HepG2 (cell line): ENCODE data around the gene ZSCAN21. TPM values are rescaled to one million over a fixed set of nuclear protein-coding genes. Genes with fewer than 3 reads are reported as not detected.
A peak's percentile ranks its signal among the peaks of the same experiment; 100 is the strongest.

ENCODE experiments used
- AHR ChIP-seq: IDR thresholded peaks from 2 replicates; pipeline ENCODE4 v1.6.1; 2018; ENCODE audit warnings: missing genetic modification reagents, missing compliant biosample characterization
- CCDC6 ChIP-seq: sonication (generic); formaldehyde crosslinking; IDR thresholded peaks from 2 replicates; pipeline ENCODE4 v1.8.1; 2022; ENCODE audit warnings: mild to moderate bottlenecking, missing genetic modification reagents, moderate library complexity
- CEBPG ChIP-seq: IDR thresholded peaks from 2 replicates; pipeline ENCODE4 v1.6.1; 2016
- ERF ChIP-seq: IDR thresholded peaks from 2 replicates; pipeline ENCODE4 v1.6.1; 2018; ENCODE audit warnings: missing biosample characterization, missing genetic modification reagents
- FOXM1 ChIP-seq: sonication (generic); formaldehyde crosslinking; IDR thresholded peaks from 2 replicates; pipeline ENCODE4 v1.5.0; 2020; ENCODE audit warnings: missing genetic modification reagents
- FUBP1 ChIP-seq: sonication (generic); formaldehyde crosslinking; IDR thresholded peaks from 2 replicates; pipeline ENCODE4 v1.5.1; 2020; ENCODE audit warnings: missing genetic modification reagents, mild to moderate bottlenecking, borderline replicate concordance
- GATAD1 ChIP-seq: IDR thresholded peaks from 2 replicates; pipeline ENCODE4 v1.6.1; 2016; ENCODE audit warnings: missing genetic modification reagents, missing compliant biosample characterization
- NFYB ChIP-seq: sonication (generic); formaldehyde crosslinking; IDR thresholded peaks from 2 replicates; pipeline ENCODE4 v1.4.0; 2020; ENCODE audit warnings: missing genetic modification reagents
- XBP1 ChIP-seq: sonication (generic); formaldehyde crosslinking; IDR thresholded peaks from 2 replicates; pipeline ENCODE4 v1.5.0; 2020; ENCODE audit warnings: missing genetic modification reagents
- ZBTB7B ChIP-seq: sonication (generic); formaldehyde crosslinking; IDR thresholded peaks from 2 replicates; pipeline ENCODE4 v1.4.0; 2020; ENCODE audit warnings: missing genetic modification reagents
- ZNF260 ChIP-seq: sonication (generic); formaldehyde crosslinking; IDR thresholded peaks from 2 replicates; pipeline ENCODE4 v1.4.0; 2020; ENCODE audit warnings: missing genetic modification reagents, low read depth, mild to moderate bottlenecking, borderline replicate concordance
- ZNF274 ChIP-seq: sonication (generic); formaldehyde crosslinking; IDR thresholded peaks from 2 replicates; pipeline ENCODE4 v1.5.1; 2020; ENCODE audit warnings: mild to moderate bottlenecking, missing genetic modification reagents
- ZNF484 ChIP-seq: sonication (generic); formaldehyde crosslinking; IDR thresholded peaks from 2 replicates; pipeline ENCODE4 v1.5.1; 2020; ENCODE audit warnings: mild to moderate bottlenecking, low read depth, missing genetic modification reagents, borderline replicate concordance
- ZNF562 ChIP-seq: sonication (generic); formaldehyde crosslinking; IDR thresholded peaks from 2 replicates; pipeline ENCODE4 v1.8.0; 2022; ENCODE audit warnings: missing genetic modification reagents, borderline replicate concordance
- ZNF790 ChIP-seq: sonication (generic); formaldehyde crosslinking; IDR thresholded peaks from 2 replicates; pipeline ENCODE4 v1.8.0; 2022; ENCODE audit warnings: missing genetic modification reagents, mild to moderate bottlenecking, borderline replicate concordance
- polyA plus RNA-seq, 8 experiments: library from polyadenylated mRNA; depleted of rRNA in 3 of 8; stranded (reverse) in 7 of 8; unstranded in 1 of 8; fragments of >200 nt; fragmentation: Illumina TruSeq in 4 of 8; extraction: Trizol in 4 of 8; gene quantifications; 2 replicates each; pipeline versions ENCODE4 v1.2.1 to v1.2.3, GENCODE V29; 2011 to 2016; ENCODE audit warnings: low read depth in 4 of 8, missing spikeins in 1 of 8, mixed read lengths in 1 of 8; ENCODE audit not compliant: insufficient read depth in 1 of 8
- total RNA-seq, 5 experiments: library from RNA; depleted of rRNA; stranded (reverse); fragments of >200 nt; fragmentation: Illumina TruSeq; extraction: Trizol; gene quantifications; 2 replicates each; pipeline ENCODE4 v1.2.3, GENCODE V29; 2016; ENCODE audit warnings: low read depth in 1 of 5
- TF ChIP-seq, protein P1 (sequence below): sonication (generic); formaldehyde crosslinking; IDR thresholded peaks from one replicate; pipeline ENCODE4 v1.5.1; 2020; ENCODE audit warnings: mild to moderate bottlenecking, missing genetic modification reagents; ENCODE audit errors: not compliant biosample characterization
- TF ChIP-seq, protein P2 (sequence below): sonication (generic); formaldehyde crosslinking; IDR thresholded peaks from 2 replicates; pipeline ENCODE4; 2020; ENCODE audit warnings: missing genetic modification reagents, mild to moderate bottlenecking, borderline replicate concordance

Gene ZSCAN21
- total and polyA plus RNA-seq, 2 of the 13 experiments (the other 11 are each of a cell fraction or from before 2014, with no cell fraction given): 7.0 to 10.0 TPM

DNA sequence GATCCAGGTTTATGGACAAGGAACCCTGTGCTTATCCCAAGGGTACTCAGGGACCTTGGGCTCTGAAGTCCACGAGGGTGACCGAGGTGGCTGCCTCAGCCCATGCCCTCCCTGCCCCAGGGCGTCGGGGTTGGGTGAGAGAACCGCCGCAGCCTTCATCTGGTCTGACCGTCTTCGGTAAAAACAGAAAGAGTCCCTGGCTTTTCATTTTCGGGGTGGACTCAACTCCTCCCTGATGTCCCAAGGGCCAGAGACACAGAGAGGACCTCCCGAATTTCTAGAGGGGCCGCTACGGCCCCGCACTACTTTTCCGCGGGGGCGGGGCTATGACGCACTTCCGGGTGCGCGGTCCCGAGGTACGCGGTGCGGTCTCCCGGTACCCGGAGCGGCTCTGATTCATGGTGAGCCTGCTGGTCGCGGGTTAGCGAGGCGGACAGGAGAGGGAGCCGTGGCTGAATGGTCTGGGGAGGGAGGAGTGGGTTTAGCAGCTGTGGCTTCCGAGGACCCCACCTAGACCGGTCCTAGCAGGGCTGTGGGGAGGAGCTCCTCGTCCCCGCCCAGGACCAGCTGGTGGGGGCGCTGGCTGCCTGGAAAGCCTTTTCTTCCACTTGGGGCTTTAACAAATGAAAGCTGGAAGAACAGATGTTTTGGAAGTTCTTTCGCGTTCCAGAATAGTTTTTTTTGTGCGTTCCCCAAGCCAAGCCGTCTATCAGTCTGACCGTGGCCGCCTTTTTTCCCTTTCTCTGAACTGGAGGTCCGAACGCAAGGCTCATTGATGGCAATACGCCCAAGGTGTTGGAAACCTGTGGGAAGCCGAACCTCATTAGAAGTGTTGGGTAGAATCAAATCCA is at the start of gene ZSCAN21 (continued):
- TF ChIP-seq ZNF484: no peak
- TF ChIP-seq ZNF562 (CRISPR knock-in tag): no peak
- no peak for TF ChIP-seq FOXM1
- TF ChIP-seq, protein P1, sequence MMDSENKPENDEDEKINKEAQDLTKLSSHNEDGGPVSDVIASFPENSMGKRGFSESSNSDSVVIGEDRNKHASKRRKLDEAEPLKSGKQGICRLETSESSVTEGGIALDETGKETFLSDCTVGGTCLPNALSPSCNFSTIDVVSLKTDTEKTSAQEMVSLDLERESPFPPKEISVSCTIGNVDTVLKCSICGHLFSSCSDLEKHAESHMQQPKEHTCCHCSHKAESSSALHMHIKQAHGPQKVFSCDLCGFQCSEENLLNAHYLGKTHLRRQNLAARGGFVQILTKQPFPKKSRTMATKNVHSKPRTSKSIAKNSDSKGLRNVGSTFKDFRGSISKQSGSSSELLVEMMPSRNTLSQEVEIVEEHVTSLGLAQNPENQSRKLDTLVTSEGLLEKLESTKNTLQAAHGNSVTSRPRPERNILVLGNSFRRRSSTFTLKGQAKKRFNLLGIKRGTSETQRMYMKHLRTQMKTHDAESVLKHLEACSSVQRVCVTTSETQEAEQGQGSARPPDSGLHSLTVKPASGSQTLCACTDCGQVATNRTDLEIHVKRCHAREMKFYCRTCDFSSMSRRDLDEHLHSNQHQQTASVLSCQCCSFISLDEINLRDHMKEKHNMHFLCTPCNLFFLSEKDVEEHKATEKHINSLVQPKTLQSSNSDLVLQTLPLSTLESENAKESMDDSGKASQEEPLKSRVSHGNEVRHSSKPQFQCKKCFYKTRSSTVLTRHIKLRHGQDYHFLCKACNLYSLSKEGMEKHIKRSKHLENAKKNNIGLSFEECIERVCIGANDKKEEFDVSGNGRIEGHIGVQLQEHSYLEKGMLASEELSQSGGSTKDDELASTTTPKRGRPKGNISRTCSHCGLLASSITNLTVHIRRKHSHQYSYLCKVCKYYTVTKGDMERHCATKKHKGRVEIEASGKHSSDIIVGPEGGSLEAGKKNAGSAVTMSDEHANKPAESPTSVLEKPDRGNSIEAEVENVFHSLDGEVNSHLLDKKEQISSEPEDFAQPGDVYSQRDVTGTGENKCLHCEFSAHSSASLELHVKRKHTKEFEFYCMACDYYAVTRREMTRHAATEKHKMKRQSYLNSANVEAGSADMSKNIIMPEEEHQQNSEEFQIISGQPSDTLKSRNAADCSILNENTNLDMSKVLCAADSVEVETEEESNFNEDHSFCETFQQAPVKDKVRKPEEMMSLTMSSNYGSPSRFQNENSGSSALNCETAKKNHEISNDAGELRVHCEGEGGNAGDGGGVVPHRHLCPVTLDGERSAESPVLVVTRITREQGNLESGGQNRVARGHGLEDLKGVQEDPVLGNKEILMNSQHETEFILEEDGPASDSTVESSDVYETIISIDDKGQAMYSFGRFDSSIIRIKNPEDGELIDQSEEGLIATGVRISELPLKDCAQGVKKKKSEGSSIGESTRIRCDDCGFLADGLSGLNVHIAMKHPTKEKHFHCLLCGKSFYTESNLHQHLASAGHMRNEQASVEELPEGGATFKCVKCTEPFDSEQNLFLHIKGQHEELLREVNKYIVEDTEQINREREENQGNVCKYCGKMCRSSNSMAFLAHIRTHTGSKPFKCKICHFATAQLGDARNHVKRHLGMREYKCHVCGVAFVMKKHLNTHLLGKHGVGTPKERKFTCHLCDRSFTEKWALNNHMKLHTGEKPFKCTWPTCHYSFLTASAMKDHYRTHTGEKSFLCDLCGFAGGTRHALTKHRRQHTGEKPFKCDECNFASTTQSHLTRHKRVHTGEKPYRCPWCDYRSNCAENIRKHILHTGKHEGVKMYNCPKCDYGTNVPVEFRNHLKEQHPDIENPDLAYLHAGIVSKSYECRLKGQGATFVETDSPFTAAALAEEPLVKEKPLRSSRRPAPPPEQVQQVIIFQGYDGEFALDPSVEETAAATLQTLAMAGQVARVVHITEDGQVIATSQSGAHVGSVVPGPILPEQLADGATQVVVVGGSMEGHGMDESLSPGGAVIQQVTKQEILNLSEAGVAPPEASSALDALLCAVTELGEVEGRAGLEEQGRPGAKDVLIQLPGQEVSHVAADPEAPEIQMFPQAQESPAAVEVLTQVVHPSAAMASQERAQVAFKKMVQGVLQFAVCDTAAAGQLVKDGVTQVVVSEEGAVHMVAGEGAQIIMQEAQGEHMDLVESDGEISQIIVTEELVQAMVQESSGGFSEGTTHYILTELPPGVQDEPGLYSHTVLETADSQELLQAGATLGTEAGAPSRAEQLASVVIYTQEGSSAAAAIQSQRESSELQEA (CRISPR knock-in tag): no peak
- TF ChIP-seq ZBTB7B (CRISPR knock-in tag): peak; percentile 36; the same call in 1 of the 2 replicates
- TF ChIP-seq FUBP1 (CRISPR knock-in tag): no peak
- no peak; the same call in 1 of the 2 replicates for TF ChIP-seq ZNF274 (CRISPR knock-in tag)
- no peak for TF ChIP-seq ZNF260 (CRISPR knock-in tag)
- TF ChIP-seq XBP1 (CRISPR knock-in tag): no peak
- peak; percentile 90 for TF ChIP-seq GATAD1
- TF ChIP-seq ERF (CRISPR knock-in tag): peak; percentile 75
- TF ChIP-seq NFYB (CRISPR knock-in tag): no peak
- TF ChIP-seq, protein P2, sequence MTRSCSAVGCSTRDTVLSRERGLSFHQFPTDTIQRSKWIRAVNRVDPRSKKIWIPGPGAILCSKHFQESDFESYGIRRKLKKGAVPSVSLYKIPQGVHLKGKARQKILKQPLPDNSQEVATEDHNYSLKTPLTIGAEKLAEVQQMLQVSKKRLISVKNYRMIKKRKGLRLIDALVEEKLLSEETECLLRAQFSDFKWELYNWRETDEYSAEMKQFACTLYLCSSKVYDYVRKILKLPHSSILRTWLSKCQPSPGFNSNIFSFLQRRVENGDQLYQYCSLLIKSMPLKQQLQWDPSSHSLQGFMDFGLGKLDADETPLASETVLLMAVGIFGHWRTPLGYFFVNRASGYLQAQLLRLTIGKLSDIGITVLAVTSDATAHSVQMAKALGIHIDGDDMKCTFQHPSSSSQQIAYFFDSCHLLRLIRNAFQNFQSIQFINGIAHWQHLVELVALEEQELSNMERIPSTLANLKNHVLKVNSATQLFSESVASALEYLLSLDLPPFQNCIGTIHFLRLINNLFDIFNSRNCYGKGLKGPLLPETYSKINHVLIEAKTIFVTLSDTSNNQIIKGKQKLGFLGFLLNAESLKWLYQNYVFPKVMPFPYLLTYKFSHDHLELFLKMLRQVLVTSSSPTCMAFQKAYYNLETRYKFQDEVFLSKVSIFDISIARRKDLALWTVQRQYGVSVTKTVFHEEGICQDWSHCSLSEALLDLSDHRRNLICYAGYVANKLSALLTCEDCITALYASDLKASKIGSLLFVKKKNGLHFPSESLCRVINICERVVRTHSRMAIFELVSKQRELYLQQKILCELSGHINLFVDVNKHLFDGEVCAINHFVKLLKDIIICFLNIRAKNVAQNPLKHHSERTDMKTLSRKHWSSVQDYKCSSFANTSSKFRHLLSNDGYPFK (CRISPR knock-in tag): peak; percentile 83; the same call in 1 of the 2 replicates
- TF ChIP-seq CCDC6: no peak
- 0 out of 2 replicates have a peak, but pooled peaks have one; percentile 3 for TF ChIP-seq CEBPG (CRISPR knock-in tag)
- no peak for TF ChIP-seq AHR (CRISPR knock-in tag)
- no peak for TF ChIP-seq ZNF790
